K562 (cell line): ENCODE data around the gene NEDD9.

ENCODE experiments used
- CBFA2T2 ChIP-seq: fragments of 450-650 bp; conservative IDR thresholded peaks from 2 replicates; pipeline ENCODE4 v1.6.1; 2017; ENCODE audit warnings: mild to moderate bottlenecking
- CBX1 ChIP-seq: sonication (generic); IDR thresholded peaks from 2 replicates; pipeline ENCODE4 v1.6.1; 2016; ENCODE audit warnings: antibody characterized with exemption, low read depth, mild to moderate bottlenecking
- CREB1 ChIP-seq, 2 experiments: sonication (generic) in 1 of 2; formaldehyde crosslinking in 1 of 2; IDR thresholded peaks; 2 replicates each; pipeline versions ENCODE4 v1.6.1 to v1.8.0; 2012 to 2022; ENCODE audit warnings: inconsistent platforms in 1 of 2, mild to moderate bottlenecking in 1 of 2, missing genetic modification reagents in 1 of 2, moderate library complexity in 1 of 2
- EZH2 ChIP-seq: IDR thresholded peaks from 2 replicates; pipeline ENCODE4 v1.6.1; 2012; ENCODE audit warnings: low read depth, mild to moderate bottlenecking, inconsistent platforms, low read length, borderline replicate concordance
- FOS ChIP-seq: IDR thresholded peaks from 3 replicates; pipeline ENCODE4 v1.6.1; 2011; ENCODE audit not compliant: insufficient read length; ENCODE audit errors: extremely low read depth
- NFYB ChIP-seq: IDR thresholded peaks from 2 replicates; pipeline ENCODE4 v1.6.1; 2011; ENCODE audit warnings: mild to moderate bottlenecking, moderate library complexity; ENCODE audit not compliant: insufficient read length; ENCODE audit errors: extremely low read depth
- ZNF232 ChIP-seq: sonication (generic); formaldehyde crosslinking; IDR thresholded peaks from 2 replicates; pipeline ENCODE4 v1.8.0; 2022; ENCODE audit warnings: mild to moderate bottlenecking, missing genetic modification reagents
- TF ChIP-seq, protein P1 (sequence below): sonication (generic); formaldehyde crosslinking; IDR thresholded peaks from 2 replicates; pipeline ENCODE4 v1.8.0; 2022; ENCODE audit warnings: missing genetic modification reagents, mild to moderate bottlenecking, borderline replicate concordance
- TF ChIP-seq, protein P2 (sequence below), 3 experiments: IDR thresholded peaks in 2 of 3; conservative IDR thresholded peaks in 1 of 3; 2 replicates each; pipeline ENCODE4 v1.5.1; 2011 to 2012; ENCODE audit warnings: low read length in 3 of 3, mild to moderate bottlenecking in 3 of 3, control low read depth in 2 of 3, improper control_type of control experiment in 1 of 3, inconsistent platforms in 1 of 3, low read depth in 1 of 3, mixed read lengths in 1 of 3, moderate library complexity in 1 of 3; ENCODE audit not compliant: insufficient read depth in 2 of 3
- TF ChIP-seq, protein P3 (sequence below): sonication (generic); formaldehyde crosslinking; IDR thresholded peaks from 2 replicates; pipeline ENCODE4 v1.8.1; 2023; ENCODE audit warnings: mild to moderate bottlenecking, missing genetic modification reagents
- TF ChIP-seq, protein P4 (sequence below): conservative IDR thresholded peaks from 2 replicates; pipeline ENCODE4 v1.6.1; 2011; ENCODE audit warnings: low read depth, mild to moderate bottlenecking, low read length; ENCODE audit not compliant: control insufficient read depth
- TF ChIP-seq, protein P5 (sequence below): sonication (generic); formaldehyde crosslinking; IDR thresholded peaks from 2 replicates; pipeline ENCODE4 v1.8.0; 2023; ENCODE audit warnings: mild to moderate bottlenecking, missing genetic modification reagents

DNA sequence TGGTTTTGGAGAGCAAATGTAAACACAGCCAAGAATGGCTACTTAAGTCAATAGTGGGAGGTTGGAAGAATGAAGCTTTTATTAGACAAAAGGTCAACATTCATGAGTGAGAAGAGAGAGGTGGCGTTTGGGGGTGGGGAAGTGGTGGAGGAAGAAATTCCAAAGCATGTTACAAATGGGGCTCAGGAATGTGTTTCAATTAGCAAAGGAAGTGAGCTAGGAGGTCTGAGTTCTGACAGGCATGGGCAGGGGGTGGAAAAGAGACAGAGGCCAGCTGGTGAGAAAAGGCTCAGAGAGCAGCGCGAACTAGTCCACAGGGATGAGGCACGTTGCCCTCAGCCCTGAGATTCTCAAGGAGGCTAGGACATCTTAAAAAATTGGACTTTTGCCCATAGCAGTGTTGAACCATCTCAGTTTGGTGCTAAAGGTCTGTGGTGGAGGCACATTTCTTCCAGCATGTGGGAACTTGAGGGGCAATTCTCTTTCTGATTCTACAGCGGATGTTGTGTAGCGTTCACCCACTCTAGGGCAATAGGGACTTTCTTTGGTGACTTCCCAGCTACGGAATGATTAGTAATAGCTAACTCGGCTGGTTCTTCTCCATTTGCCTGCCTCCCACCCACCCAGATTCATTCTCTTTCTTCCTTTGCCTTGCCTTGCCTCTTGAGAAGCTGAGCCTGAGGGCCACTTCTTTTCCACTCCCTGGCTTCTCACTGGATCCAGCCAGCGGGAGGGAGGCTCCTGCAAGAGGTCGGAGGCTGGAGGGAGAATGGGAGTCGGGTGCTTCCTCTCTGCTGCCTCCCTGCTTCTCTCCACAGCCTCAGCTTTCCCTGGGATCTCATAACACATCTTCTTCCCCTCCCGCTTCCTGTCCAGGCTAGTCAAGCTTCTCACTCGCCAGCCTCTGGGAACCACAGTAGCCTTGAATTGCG lies 45.1 kb upstream of the NEDD9 start:
- no peak for TF ChIP-seq NFYB
- TF ChIP-seq, protein P1, sequence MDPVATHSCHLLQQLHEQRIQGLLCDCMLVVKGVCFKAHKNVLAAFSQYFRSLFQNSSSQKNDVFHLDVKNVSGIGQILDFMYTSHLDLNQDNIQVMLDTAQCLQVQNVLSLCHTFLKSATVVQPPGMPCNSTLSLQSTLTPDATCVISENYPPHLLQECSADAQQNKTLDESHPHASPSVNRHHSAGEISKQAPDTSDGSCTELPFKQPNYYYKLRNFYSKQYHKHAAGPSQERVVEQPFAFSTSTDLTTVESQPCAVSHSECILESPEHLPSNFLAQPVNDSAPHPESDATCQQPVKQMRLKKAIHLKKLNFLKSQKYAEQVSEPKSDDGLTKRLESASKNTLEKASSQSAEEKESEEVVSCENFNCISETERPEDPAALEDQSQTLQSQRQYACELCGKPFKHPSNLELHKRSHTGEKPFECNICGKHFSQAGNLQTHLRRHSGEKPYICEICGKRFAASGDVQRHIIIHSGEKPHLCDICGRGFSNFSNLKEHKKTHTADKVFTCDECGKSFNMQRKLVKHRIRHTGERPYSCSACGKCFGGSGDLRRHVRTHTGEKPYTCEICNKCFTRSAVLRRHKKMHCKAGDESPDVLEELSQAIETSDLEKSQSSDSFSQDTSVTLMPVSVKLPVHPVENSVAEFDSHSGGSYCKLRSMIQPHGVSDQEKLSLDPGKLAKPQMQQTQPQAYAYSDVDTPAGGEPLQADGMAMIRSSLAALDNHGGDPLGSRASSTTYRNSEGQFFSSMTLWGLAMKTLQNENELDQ (CRISPR knock-in tag), result no peak
- TF ChIP-seq, protein P2, sequence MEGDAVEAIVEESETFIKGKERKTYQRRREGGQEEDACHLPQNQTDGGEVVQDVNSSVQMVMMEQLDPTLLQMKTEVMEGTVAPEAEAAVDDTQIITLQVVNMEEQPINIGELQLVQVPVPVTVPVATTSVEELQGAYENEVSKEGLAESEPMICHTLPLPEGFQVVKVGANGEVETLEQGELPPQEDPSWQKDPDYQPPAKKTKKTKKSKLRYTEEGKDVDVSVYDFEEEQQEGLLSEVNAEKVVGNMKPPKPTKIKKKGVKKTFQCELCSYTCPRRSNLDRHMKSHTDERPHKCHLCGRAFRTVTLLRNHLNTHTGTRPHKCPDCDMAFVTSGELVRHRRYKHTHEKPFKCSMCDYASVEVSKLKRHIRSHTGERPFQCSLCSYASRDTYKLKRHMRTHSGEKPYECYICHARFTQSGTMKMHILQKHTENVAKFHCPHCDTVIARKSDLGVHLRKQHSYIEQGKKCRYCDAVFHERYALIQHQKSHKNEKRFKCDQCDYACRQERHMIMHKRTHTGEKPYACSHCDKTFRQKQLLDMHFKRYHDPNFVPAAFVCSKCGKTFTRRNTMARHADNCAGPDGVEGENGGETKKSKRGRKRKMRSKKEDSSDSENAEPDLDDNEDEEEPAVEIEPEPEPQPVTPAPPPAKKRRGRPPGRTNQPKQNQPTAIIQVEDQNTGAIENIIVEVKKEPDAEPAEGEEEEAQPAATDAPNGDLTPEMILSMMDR (IDR thresholded peaks at IDR 0.05 in 2 of 3, conservative IDR thresholded peaks at IDR 0.05 in 1 of 3; ENCODE audit: insufficient read depth in 2 of 3, low read depth in 1 of 3, low read length in 3 of 3), result no peak
- TF ChIP-seq, protein P3, sequence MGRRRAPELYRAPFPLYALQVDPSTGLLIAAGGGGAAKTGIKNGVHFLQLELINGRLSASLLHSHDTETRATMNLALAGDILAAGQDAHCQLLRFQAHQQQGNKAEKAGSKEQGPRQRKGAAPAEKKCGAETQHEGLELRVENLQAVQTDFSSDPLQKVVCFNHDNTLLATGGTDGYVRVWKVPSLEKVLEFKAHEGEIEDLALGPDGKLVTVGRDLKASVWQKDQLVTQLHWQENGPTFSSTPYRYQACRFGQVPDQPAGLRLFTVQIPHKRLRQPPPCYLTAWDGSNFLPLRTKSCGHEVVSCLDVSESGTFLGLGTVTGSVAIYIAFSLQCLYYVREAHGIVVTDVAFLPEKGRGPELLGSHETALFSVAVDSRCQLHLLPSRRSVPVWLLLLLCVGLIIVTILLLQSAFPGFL (CRISPR knock-in tag), result no peak
- no peak for TF ChIP-seq ZNF232 (CRISPR knock-in tag)
- no peak for TF ChIP-seq CBFA2T2
- TF ChIP-seq, protein P4, sequence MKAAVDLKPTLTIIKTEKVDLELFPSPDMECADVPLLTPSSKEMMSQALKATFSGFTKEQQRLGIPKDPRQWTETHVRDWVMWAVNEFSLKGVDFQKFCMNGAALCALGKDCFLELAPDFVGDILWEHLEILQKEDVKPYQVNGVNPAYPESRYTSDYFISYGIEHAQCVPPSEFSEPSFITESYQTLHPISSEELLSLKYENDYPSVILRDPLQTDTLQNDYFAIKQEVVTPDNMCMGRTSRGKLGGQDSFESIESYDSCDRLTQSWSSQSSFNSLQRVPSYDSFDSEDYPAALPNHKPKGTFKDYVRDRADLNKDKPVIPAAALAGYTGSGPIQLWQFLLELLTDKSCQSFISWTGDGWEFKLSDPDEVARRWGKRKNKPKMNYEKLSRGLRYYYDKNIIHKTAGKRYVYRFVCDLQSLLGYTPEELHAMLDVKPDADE, result no peak
- TF ChIP-seq CBX1, result no peak
- no peak for TF ChIP-seq EZH2
- TF ChIP-seq, protein P5, sequence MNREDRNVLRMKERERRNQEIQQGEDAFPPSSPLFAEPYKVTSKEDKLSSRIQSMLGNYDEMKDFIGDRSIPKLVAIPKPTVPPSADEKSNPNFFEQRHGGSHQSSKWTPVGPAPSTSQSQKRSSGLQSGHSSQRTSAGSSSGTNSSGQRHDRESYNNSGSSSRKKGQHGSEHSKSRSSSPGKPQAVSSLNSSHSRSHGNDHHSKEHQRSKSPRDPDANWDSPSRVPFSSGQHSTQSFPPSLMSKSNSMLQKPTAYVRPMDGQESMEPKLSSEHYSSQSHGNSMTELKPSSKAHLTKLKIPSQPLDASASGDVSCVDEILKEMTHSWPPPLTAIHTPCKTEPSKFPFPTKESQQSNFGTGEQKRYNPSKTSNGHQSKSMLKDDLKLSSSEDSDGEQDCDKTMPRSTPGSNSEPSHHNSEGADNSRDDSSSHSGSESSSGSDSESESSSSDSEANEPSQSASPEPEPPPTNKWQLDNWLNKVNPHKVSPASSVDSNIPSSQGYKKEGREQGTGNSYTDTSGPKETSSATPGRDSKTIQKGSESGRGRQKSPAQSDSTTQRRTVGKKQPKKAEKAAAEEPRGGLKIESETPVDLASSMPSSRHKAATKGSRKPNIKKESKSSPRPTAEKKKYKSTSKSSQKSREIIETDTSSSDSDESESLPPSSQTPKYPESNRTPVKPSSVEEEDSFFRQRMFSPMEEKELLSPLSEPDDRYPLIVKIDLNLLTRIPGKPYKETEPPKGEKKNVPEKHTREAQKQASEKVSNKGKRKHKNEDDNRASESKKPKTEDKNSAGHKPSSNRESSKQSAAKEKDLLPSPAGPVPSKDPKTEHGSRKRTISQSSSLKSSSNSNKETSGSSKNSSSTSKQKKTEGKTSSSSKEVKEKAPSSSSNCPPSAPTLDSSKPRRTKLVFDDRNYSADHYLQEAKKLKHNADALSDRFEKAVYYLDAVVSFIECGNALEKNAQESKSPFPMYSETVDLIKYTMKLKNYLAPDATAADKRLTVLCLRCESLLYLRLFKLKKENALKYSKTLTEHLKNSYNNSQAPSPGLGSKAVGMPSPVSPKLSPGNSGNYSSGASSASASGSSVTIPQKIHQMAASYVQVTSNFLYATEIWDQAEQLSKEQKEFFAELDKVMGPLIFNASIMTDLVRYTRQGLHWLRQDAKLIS (CRISPR knock-in tag), result no peak
- no peak for TF ChIP-seq FOS
- TF ChIP-seq CREB1 (IDR thresholded peaks at IDR 0.05), result no peak
- TF ChIP-seq CREB1 (CRISPR knock-in tag; IDR thresholded peaks at IDR 0.05), result no peak
